ENCODE results near the gene F8.
"Not testable (repeated sequence)": the region's sequence is repeated elsewhere in the genome, so short reads cannot be mapped to it uniquely, and the experiment has no call there.

F8 gene

GRCh38 chrX:154819771-154820341 is 202.7 kb downstream of the F8 start:
- TF ChIP-seq, protein P1, sequence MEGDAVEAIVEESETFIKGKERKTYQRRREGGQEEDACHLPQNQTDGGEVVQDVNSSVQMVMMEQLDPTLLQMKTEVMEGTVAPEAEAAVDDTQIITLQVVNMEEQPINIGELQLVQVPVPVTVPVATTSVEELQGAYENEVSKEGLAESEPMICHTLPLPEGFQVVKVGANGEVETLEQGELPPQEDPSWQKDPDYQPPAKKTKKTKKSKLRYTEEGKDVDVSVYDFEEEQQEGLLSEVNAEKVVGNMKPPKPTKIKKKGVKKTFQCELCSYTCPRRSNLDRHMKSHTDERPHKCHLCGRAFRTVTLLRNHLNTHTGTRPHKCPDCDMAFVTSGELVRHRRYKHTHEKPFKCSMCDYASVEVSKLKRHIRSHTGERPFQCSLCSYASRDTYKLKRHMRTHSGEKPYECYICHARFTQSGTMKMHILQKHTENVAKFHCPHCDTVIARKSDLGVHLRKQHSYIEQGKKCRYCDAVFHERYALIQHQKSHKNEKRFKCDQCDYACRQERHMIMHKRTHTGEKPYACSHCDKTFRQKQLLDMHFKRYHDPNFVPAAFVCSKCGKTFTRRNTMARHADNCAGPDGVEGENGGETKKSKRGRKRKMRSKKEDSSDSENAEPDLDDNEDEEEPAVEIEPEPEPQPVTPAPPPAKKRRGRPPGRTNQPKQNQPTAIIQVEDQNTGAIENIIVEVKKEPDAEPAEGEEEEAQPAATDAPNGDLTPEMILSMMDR (conservative IDR thresholded peaks at IDR 0.05) = no peak
- TF ChIP-seq ZFX (IDR thresholded peaks at IDR 0.05) = no peak
- H3K27ac ChIP-seq = no peak overlapping the region

- TF ChIP-seq, protein P1 (conservative IDR thresholded peaks at IDR 0.05) = no peak
- no peak for TF ChIP-seq ZFX (IDR thresholded peaks at IDR 0.05)
- H3K27ac ChIP-seq = no peak overlapping the region
Observed at GRCh38 chrX:154818916-154819770, 203.4 kb downstream of the F8 start.

DNA sequence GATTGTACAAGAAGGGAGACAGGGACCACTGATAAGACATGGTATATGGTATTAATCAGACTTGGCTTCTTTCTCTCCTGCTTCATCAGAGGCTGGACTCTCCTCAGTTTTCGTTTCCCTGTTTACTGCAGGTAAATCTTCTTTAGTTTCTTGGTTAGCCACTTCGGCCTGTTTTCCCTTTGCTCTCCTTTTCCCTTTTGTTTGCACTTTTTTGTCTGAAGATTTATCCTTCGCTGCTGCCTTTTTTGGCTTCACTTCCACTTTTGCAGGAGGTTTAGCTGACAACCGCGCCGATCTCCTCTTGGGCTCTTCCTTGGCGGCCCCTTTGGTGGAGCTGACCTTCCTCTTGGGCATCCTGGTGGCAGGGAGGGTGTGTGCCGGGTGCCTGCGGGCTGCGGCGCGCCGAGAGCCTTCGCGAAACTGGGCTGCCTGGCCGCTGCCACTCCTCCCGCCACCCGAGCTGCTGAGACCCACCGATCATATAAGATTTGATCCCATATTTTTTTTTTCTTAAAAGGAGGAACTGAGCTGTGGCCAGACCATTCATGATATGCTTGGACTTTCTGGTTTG is 205.4 kb downstream of the F8 start:
- H3K27ac ChIP-seq = not testable (repeated sequence)

GRCh38 chrX:154816326-154816898 is 206.1 kb downstream of the F8 start:
- H3K27ac ChIP-seq = not testable (repeated sequence)

DNA sequence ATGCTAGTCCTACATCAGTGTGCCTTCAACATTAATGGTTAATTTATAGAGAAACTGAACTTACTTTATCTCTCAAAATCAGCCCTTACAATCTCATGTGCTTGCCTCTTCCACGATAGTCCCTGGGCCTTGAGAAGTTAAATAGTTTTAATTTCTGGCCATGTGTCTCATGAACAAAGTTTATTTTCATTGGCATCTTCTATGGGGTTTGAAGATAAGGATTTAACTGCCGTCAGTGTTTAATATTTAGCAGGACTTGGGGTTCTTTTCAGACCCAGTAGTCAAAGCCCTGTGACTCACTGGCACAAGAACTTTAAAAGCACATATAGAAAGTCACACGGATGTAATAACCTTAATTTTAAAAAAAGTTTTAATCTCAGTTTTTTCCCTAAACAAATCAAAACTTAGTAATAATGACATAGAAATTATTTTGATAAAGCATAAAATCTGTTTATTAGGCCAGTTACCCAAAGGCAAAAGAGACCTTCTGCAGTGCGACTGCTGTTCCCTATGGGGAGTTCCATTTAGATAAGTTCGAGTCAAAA is 207.2 kb downstream of the F8 start:
- TF ChIP-seq, protein P1 (conservative IDR thresholded peaks at IDR 0.05) = no peak
- no peak for TF ChIP-seq ZFX (IDR thresholded peaks at IDR 0.05)
- H3K27ac ChIP-seq = no peak overlapping the region

DNA sequence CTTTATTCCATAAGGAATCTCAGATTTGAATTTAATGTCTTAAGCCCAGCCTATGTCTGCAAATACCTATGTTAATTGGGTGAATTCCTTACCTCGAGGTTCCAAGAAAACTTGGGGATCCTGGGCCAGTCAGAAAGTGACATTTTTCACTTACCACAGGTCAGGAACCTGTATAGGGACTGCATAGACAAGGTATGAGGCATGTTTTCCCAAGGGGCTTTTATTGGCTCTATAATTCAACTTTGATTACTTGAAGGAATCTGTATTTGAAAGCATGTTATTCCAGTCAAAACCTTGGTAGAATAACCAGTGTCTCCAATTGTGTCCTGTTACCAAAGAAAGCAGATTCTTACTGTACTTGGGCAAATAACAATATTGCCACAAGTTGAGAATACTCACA is 208.7 kb downstream of the F8 start:
- no peak overlapping the region for H3K27ac ChIP-seq
- TF ChIP-seq ZFX (IDR thresholded peaks at IDR 0.05) = no peak
- TF ChIP-seq, protein P1 (conservative IDR thresholded peaks at IDR 0.05) = no peak

GRCh38 chrX:154812341-154813101 is 210.0 kb downstream of the F8 start:
- no peak overlapping the region for H3K27ac ChIP-seq
- TF ChIP-seq ZFX (IDR thresholded peaks at IDR 0.05) = no peak
- TF ChIP-seq, protein P1 (conservative IDR thresholded peaks at IDR 0.05) = no peak
